RWPE1 (cell line): ENCODE results near the gene ACTN1.
A peak's percentile ranks its signal among the peaks of the same experiment; 100 is the strongest.

Experiments
- CTCF ChIA-PET: fragments of 350-600 bp; sonication (Branson Sonifier 250); formaldehyde crosslinking; extraction: SDS; loops from one replicate; lab custom pipeline; 2021; lab: Yijun Ruan, JAX
- POLR2A ChIA-PET: fragments of 400-600 bp; formaldehyde crosslinking; extraction: SDS; loops from one replicate; lab custom pipeline; 2020; ENCODE audit warnings: antibody characterized with exemption; ENCODE audit not compliant: low non-redundant PET; lab: Yijun Ruan, JAX
- DNase-seq: peaks from one replicate; pipeline ENCODE4 v3.0.0; 2012; ENCODE audit warnings: low spot score
- H3K27ac ChIP-seq: fragments of 450-650 bp; 2 replicates; pipeline ENCODE4 v1.5.1; 2017
- TF ChIP-seq, protein P1 (sequence below): fragments of 450-650 bp; conservative IDR thresholded peaks from 2 replicates; pipeline ENCODE4 v1.5.1; 2017; ENCODE audit warnings: low read depth, mild to moderate bottlenecking

ACTN1 gene

DNA sequence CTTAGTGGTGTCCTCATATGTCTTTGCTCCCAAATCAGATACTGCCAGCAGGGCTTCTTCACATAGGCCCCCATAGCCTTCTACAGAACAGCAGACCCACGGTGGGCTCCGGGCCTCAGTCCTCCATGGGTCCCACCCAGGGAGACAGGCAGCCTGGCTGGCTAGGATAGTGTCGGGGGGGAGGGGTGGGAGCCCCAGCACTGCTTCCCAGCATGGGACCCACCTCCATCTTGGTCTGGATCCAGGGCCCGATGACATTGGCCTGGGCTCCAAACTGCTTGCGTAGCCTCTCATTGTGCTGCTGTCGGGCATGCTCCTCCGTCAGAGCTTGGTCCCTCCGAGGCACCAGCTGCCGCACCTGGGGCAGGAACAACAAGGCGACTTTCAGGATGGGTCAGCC lies 96.9 kb downstream of the ACTN1 start:
- TF ChIP-seq, protein P1, sequence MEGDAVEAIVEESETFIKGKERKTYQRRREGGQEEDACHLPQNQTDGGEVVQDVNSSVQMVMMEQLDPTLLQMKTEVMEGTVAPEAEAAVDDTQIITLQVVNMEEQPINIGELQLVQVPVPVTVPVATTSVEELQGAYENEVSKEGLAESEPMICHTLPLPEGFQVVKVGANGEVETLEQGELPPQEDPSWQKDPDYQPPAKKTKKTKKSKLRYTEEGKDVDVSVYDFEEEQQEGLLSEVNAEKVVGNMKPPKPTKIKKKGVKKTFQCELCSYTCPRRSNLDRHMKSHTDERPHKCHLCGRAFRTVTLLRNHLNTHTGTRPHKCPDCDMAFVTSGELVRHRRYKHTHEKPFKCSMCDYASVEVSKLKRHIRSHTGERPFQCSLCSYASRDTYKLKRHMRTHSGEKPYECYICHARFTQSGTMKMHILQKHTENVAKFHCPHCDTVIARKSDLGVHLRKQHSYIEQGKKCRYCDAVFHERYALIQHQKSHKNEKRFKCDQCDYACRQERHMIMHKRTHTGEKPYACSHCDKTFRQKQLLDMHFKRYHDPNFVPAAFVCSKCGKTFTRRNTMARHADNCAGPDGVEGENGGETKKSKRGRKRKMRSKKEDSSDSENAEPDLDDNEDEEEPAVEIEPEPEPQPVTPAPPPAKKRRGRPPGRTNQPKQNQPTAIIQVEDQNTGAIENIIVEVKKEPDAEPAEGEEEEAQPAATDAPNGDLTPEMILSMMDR: no peak
- peak overlapping the region; percentile 96; the same call in 1 of the 2 replicates for H3K27ac ChIP-seq
- DNase-seq: no peak
- CTCF ChIA-PET: no interaction called here
- POLR2A ChIA-PET: interaction anchor here (0.6 kb wide), 1 partner anchor 75 kb away, joined by 6 read pairs; no protein-coding TSS in a partner anchor

DNA sequence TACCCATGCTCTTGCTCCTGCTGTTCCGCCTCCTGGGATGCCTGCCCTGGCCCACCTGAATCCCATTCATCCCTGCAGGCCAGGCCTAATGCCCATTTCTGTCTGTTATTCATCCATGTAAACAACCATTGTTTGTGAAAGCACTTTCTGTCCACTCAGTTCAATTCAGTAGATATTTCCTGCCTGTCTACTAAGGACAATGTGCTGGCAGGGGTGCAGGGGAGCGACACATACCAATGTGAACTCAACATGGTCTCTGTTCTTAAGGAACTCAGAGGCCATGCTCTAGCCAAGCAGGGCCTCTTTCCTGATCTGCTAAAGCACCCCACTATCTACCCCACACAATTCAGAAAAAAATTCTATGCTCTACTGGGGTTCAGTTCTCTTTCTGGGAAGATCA lies 97.7 kb downstream of the ACTN1 start:
- DNase-seq: no peak
- POLR2A ChIA-PET: no interaction called here
- CTCF ChIA-PET: no interaction called here

DNA sequence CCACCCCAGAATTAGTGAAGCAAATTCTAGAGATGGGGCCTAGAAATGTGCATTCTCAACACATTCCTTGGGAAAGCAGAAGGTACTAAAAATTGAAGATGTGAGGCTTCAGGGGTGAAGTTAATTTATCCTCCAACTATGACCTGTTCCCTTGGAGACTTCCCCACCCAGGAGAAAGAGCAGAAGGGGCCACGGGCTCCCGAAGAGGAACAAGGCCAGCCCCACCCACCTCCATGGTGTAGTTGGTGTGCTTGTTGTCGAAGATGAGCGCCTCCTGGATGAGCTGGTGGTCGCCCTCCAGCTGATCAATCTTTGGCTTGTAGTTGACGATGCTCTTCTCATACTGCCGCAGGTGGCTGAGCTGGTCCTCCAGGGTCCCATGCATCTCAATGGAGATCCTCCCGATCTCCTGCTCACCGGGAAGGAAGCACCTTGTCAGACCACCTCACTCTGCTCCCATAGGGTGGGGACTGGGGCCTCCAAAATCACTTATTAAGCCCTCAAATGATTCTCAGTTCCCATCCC lies 98.5 kb downstream of the ACTN1 start:
- ChIA-PET POLR2A (no interaction called here), CTCF (no interaction called here)
- no peak for DNase-seq
- TF ChIP-seq, protein P1: no peak
- peak overlapping the region; percentile 26 for H3K27ac ChIP-seq

More for the DNA sequence above, 97.7 kb downstream of the ACTN1 start:
- TF ChIP-seq, protein P1: no peak
- no peak overlapping the region for H3K27ac ChIP-seq

DNA sequence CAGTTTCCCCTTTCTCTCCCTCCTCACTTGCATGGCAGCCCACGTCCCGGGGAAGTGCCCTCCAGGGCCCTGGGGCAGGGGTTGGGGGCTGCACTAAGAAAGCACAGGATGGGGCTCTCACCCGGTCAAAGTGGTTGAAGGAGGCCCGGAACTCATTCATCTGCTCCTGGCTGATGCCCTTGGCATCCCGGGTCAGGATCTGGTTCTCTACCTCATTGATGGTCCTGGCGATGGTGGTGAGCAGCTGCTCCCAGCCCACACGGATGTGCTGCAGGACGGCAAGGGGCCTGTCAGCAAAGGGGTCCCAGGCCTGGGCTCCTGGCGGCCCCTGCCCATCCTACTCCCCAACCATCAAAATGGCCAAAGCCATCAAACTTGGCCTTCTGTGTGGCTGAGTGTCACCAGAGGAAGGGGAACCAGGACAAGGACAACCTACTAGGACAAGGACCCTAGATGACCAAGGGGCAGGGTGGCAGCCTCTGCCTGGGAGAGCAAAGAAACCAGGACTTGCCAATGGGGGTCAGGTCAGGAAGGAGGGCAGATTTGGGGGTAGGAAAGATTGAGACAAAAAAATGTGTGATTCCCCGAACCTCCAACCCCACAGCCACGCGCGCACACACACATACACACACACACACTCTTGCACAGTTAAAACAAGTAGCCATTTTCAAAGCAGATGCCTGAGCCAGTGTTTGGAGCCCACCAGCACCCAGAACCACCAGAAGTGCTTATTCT lies 99.1 kb downstream of the ACTN1 start:
- peak overlapping the region; percentile 26 for H3K27ac ChIP-seq
- POLR2A ChIA-PET: no interaction called here
- TF ChIP-seq, protein P1: no peak
- CTCF ChIA-PET: no interaction called here
- DNase-seq: no peak

DNA sequence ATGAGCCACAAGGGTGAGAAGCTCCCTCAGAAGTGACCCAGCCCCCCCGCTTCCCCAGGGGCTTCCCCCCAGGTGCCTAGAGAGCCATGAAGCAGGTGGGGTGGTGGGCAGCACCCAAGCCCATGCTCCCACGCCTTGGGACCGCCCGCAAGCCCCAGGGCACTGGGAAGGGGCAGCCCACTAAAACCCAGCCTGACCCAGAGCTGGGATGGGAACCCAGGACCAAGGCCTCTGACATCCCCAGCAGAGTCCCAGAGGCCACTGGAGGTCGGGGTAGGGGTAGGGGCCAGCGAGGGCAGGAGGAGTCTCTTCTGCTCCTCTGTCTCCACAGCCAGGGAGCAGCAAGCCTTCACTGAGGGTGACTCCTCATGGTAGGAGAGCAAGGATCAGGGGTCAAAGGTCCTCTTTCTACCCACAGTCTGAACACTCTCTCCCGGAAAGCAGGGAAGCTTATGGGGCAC lies 99.8 kb downstream of the ACTN1 start:
- H3K27ac ChIP-seq: peak overlapping the region; percentile 26
- TF ChIP-seq, protein P1: no peak
- no peak for DNase-seq
- ChIA-PET CTCF (no interaction called here), POLR2A (no interaction called here)

DNA sequence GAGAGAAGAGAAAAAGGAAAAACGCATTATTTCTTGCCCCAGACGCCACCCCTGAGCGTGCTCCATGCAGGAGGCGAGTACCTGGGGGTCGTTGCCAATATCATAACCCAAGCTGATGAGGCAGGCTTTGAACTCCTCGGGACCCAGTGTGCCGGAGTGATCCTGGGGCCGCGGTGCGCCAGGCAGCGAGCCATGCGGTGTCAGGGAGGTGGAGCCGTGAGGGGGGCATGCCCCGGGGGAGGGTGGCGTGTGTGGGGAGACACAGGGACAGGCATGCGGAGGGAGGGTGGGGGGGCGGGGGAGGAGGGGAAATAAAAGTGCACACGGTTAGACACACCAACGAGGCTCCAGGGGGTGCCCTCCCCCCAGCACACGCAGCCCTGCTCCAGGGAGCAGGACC lies 100.2 kb downstream of the ACTN1 start:
- peak overlapping the region; percentile 26 for H3K27ac ChIP-seq
- DNase-seq: no peak
- TF ChIP-seq, protein P1: no peak
- ChIA-PET CTCF (no interaction called here), POLR2A (no interaction called here)
